Measurements from ENCODE around the gene LSM5. TPM values are rescaled to one million over a fixed set of nuclear protein-coding genes. Genes with fewer than 3 reads are reported as not detected.
A peak's percentile ranks its signal among the peaks of the same experiment; 100 is the strongest.

The LSM5 gene
- total and polyA plus RNA-seq, 9 of the 15 experiments (the other 6 are each of a cell fraction or from before 2014, with no cell fraction given), result 36.3 to 620 (median 186) TPM

- Histone ChIP-seq H2AFZ (ENCODE audit: low read depth, low read length) (no peak overlapping the region), H3K4me3 (no peak overlapping the region), H3K36me3 (ENCODE audit: control insufficient read depth, insufficient read depth, low read length) (peaks cover 8% of the 10 kb centered on the region; the same call in 1 of the 3 replicates), H4K20me1 (replicated peaks; ENCODE audit: control insufficient read depth, insufficient read depth, low read length) (no peaks in the 10 kb centered on the region), H3K27ac (ENCODE audit: extremely low read depth, low read depth, low read length) (no peak overlapping the region), H3K9me3 (replicated peaks; ENCODE audit: control insufficient read depth, insufficient read depth, low read depth, low read length) (peaks cover 15% of the 10 kb centered on the region), H3K4me1 (replicated peaks in 1 of 2; ENCODE audit: control insufficient read depth in 2 of 2, insufficient read depth in 2 of 2, low read length in 2 of 2) (no peaks in the 10 kb centered on the region), H3K79me2 (ENCODE audit: control insufficient read depth, insufficient read depth, low read length) (peaks cover 38% of the 10 kb centered on the region), H3K4me2 (ENCODE audit: insufficient read depth, low read length) (no peak overlapping the region), H3K9ac (ENCODE audit: insufficient read depth in 1 of 2, low read depth in 2 of 2, low read length in 2 of 2) (no peak overlapping the region), H3K9me1 (ENCODE audit: control insufficient read depth, insufficient read depth, low read length) (no peaks in the 10 kb centered on the region), H3K27me3 (ENCODE audit: control insufficient read depth in 2 of 2, insufficient read depth in 2 of 2, low read length in 2 of 2) (no peaks in the 10 kb centered on the region)
- 81% methylated on average over 6 of the region's 6 CpGs for WGBS (ENCODE audit: insufficient coverage, low coverage, missing lambda C conversion rate)
- ATAC-seq (no peak), DNase-seq (ENCODE audit: extremely low read depth in 1 of 4, low spot score in 3 of 4) (no peak), FAIRE-seq (no peak)
- in situ Hi-C loops (cut with MboI) (no loop called here), intact Hi-C loops (cut with micrococcal nuclease) (no loop called here)
- ChIA-PET CTCF (ENCODE audit: low intra/inter-chr PET ratio) (no interaction called here), POLR2A (no interaction called here)
- no TSS peak for BruUV-seq (replicated peaks)
- TF ChIP-seq ZNF224 (CRISPR knock-in tag; IDR thresholded peaks at IDR 0.05) (no peak), ZBTB33 (CRISPR knock-in tag; IDR thresholded peaks at IDR 0.05) (peak; percentile 94), ZFP36 (IDR thresholded peaks at IDR 0.05; ENCODE audit: low read depth, low read length, partially characterized antibody) (peak; percentile 75)
These were observed 32.8 kb upstream of the LSM5 start for GRCh38 chr7:32522746-32523530.

Measured in K562 (cell line).